8988T (cell line): ENCODE results near the gene MILR1.
A peak's percentile ranks its signal among the peaks of the same experiment; 100 is the strongest.

Experiments used
- DNase-seq: peaks from one replicate; pipeline ENCODE4 v3.0.0; 2011

The MILR1 gene

GRCh38 chr17:64503821-64504768 is 55.2 kb downstream of the MILR1 start:
- no peak for DNase-seq

GRCh38 chr17:64504769-64505339 is 55.9 kb downstream of the MILR1 start:
- DNase-seq: no peak

GRCh38 chr17:64505340-64506200 is 56.7 kb downstream of the MILR1 start:
- peak; percentile 45 for DNase-seq

- DNase-seq: peak; percentile 56
These were observed 57.3 kb downstream of the MILR1 start, which contains the start of gene DDX5 for GRCh38 chr17:64506201-64506575. Gene DDX5 (minus strand): TSS chr17:64506289. CDS start chr17:64506119, 170 bp downstream.

GRCh38 chr17:64506576-64507412 is 57.9 kb downstream of the MILR1 start, which contains the start of gene CEP95:
Gene CEP95 (plus strand): TSS chr17:64506977. CDS start chr17:64507098, 121 bp downstream.
- peak; percentile 47 for DNase-seq

GRCh38 chr17:64507413-64507782 is 58.5 kb downstream of the MILR1 start:
- no peak for DNase-seq

- DNase-seq: no peak
These were observed 59.8 kb downstream of the MILR1 start for GRCh38 chr17:64508683-64509082.

GRCh38 chr17:64509179-64509578 is 60.3 kb downstream of the MILR1 start:
- DNase-seq: no peak

- DNase-seq: no peak
These were observed 66.5 kb downstream of the MILR1 start for GRCh38 chr17:64515419-64515818.

- DNase-seq: no peak
These were observed 66.9 kb downstream of the MILR1 start for GRCh38 chr17:64515829-64516228.
